Eye (tissue), 1 donor: ENCODE results near the gene SAAL1.
A peak's percentile ranks its signal among the peaks of the same experiment; 100 is the strongest.
"Not testable (repeated sequence)": the region's sequence is repeated elsewhere in the genome, so short reads cannot be mapped to it uniquely, and the experiment has no call there.

Experiments used
- DNase-seq: peaks from one replicate; pipeline ENCODE4 v3.0.0-alpha.2; 2015

Gene SAAL1

GRCh38 chr11:18105802-18106574 lies at the start of gene SAAL1:
Gene SAAL1, minus strand, starts transcription at chr11:18106082. Its CDS starts 41 bp downstream, at chr11:18106041.
- DNase-seq, result peak; percentile 96

- no peak for DNase-seq
These were observed 45.7 kb upstream of the SAAL1 start for GRCh38 chr11:18151581-18151980.

- no peak for DNase-seq
These were observed 40.0 kb upstream of the SAAL1 start for GRCh38 chr11:18145837-18146236.

- DNase-seq, result no peak
These were observed 39.1 kb upstream of the SAAL1 start for GRCh38 chr11:18145025-18145424.

GRCh38 chr11:18144243-18144642 lies 38.4 kb upstream of the SAAL1 start:
- DNase-seq, result no peak

- DNase-seq, result no peak
These were observed 34.3 kb upstream of the SAAL1 start for GRCh38 chr11:18140145-18140544.

GRCh38 chr11:18137186-18137800 lies 31.4 kb upstream of the SAAL1 start:
- no peak for DNase-seq

GRCh38 chr11:18135308-18135707 lies 29.4 kb upstream of the SAAL1 start:
- DNase-seq, result no peak

GRCh38 chr11:18132341-18132740 lies 26.5 kb upstream of the SAAL1 start, which contains the start of gene MRGPRX3:
Gene MRGPRX3, plus strand, starts transcription at chr11:18132571. Its CDS starts 4,632 bp downstream, at chr11:18137203.
- no peak for DNase-seq

- DNase-seq, result not testable (repeated sequence)
These were observed 25.2 kb upstream of the SAAL1 start for GRCh38 chr11:18131115-18131514.

GRCh38 chr11:18121331-18121828 lies 15.5 kb upstream of the SAAL1 start:
- not testable (repeated sequence) for DNase-seq

GRCh38 chr11:18115360-18116127 lies 9.7 kb upstream of the SAAL1 start:
- DNase-seq, result peak; percentile 90

- no peak for DNase-seq
These were observed 5.1 kb upstream of the SAAL1 start for GRCh38 chr11:18111005-18111404.

- no peak for DNase-seq
These were observed 2.4 kb upstream of the SAAL1 start for GRCh38 chr11:18108254-18108653.

GRCh38 chr11:18106688-18107087 lies 806 bp upstream of the SAAL1 start:
- DNase-seq, result no peak

GRCh38 chr11:18105086-18105801 lies 638 bp downstream of the SAAL1 start:
- no peak for DNase-seq

- no peak for DNase-seq
These were observed 4.8 kb downstream of the SAAL1 start for GRCh38 chr11:18100926-18101656.

GRCh38 chr11:18093959-18094358 lies 11.9 kb downstream of the SAAL1 start:
- no peak for DNase-seq

- no peak for DNase-seq
These were observed 14.2 kb downstream of the SAAL1 start for GRCh38 chr11:18091731-18092130.

GRCh38 chr11:18088966-18089365 lies 16.9 kb downstream of the SAAL1 start:
- DNase-seq, result no peak

GRCh38 chr11:18088366-18088765 lies 17.5 kb downstream of the SAAL1 start:
- DNase-seq, result no peak

- no peak for DNase-seq
These were observed 24.3 kb downstream of the SAAL1 start for GRCh38 chr11:18081551-18081950.
